COLO668 (cell line): ENCODE data around the gene DAB1.

Experiments
- DNase-seq: peaks from one replicate; lab custom pipeline; 2025; ENCODE audit not compliant: unreplicated experiment; lab: John Stamatoyannopoulos, UW

Gene DAB1

GRCh38 chr1:57321776-57322175, 102.1 kb downstream of the DAB1 start:
- no peak for DNase-seq

- DNase-seq: no peak
These were observed 104.1 kb downstream of the DAB1 start for GRCh38 chr1:57319791-57320190.

DNA sequence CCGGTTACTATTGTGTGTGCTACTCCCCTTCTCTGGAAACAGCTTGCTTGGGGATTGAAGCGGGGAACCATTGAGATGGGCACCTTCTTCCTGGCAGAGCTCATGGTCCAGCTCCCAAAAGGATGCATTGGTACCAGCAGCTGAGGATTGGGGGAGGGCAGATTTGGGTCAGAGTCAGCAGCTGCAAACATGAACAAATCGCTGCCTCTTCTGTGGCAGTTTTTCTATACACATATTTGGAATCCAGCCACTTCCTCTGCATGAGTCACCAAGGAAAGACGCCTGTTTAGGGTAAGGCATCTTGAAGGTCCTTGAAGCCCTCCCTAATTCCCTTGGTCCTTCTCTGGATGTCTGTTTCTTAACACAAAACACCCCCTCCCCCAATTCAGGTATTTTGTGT, 104.7 kb downstream of the DAB1 start:
- no peak for DNase-seq

- DNase-seq: no peak
These were observed 107.0 kb downstream of the DAB1 start for GRCh38 chr1:57316861-57317260.

- no peak for DNase-seq
These were observed 107.6 kb downstream of the DAB1 start for GRCh38 chr1:57316291-57316690.

- no peak for DNase-seq
These were observed 111.0 kb downstream of the DAB1 start for GRCh38 chr1:57312869-57313268.

DNA sequence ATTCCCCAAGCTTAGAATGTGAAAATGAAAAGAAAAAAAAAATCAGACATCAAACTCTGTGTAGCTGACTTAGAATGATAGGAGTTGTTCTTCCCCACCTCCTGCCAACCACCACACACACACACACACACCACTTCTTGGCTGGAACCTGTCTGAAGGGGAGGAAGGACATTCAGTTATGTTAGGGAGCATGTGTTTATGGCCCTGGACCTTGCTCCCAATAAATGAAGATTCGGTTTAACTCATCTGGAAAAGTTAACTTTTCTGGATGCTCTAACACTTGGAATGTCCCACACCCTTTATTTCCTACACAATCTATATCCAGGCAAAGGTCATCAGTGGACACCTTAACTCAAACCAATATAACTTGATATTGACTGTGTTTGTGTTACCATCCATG, 112.4 kb downstream of the DAB1 start:
- no peak for DNase-seq

GRCh38 chr1:57311006-57311405, 112.9 kb downstream of the DAB1 start:
- DNase-seq: no peak

DNA sequence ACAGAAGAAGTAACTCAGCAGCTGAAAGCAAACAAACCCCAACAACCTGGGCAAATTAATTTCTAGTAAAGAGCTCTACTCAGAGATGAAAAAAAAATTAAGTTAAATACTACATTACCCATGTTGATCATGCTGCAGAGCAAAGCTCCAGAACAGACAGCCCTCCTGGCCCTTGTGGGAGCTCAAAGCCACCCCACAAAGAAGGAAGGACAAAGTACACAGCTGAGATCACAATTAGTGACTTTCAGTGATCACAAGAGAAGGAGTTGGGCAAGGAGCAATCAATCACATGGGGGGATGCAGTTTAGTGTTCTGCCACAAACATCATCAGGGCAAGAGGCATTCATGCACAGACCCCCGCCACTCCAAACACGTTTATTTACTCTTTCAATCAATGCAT, 114.2 kb downstream of the DAB1 start:
- no peak for DNase-seq

- peak; percentile 37 for DNase-seq
These were observed 116.3 kb downstream of the DAB1 start for GRCh38 chr1:57307392-57308170.

- no peak for DNase-seq
These were observed 119.3 kb downstream of the DAB1 start for GRCh38 chr1:57304591-57304990.

DNA sequence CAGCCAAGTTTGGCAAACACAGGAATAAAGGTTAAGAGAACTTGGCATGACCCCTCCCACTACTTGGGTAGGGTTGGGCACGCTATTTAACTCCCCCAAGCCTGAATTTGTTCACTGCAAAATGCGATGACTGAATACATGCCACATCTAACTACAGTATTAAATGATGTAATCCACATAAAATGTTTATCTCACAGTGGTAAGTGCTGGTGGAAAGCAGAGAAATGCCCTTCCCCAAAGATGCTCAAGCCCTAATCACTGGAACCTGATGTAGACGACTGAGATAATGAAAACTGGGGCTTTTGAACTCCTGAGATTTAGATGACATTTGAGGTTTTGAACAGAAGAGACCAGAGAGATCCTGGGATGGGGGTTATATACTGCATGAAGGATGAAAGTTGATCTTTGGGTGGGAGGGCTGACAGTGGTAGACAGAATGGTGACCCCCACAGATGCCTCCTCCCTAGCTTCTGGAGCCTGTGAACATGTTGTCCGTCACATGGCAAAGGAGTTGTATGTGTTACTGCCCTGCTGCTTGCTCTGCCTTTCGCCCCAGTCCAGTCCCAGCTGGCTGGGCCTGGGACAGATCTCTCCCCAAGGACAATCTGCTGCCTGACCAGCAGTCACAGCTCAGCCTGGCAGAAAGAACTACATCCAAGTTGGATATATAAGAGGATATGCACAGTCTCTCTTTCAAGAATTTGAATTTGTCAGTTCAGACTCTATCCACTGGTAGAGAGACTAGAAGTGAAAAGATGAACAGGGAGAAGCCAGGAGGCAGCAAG, 120.9 kb downstream of the DAB1 start:
- no peak for DNase-seq

DNA sequence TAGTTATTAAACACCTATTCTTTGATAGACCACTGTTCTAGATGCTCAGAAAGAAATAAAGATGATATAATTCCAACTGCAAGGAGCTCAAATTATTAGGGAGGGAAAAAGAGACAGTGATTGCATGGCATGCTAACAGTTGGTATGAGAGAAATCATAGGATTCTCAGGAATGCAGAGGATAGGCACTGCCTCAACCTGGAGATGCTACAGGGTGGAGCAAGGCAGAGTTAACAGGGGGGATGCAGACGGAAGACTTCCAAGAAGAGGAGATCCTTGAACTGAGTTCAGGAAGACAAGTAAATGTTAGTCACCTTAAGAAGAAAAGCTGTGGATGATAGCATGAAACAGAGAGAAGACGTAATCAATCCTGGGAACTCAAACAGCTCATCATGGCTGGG, 123.7 kb downstream of the DAB1 start:
- DNase-seq: no peak

DNA sequence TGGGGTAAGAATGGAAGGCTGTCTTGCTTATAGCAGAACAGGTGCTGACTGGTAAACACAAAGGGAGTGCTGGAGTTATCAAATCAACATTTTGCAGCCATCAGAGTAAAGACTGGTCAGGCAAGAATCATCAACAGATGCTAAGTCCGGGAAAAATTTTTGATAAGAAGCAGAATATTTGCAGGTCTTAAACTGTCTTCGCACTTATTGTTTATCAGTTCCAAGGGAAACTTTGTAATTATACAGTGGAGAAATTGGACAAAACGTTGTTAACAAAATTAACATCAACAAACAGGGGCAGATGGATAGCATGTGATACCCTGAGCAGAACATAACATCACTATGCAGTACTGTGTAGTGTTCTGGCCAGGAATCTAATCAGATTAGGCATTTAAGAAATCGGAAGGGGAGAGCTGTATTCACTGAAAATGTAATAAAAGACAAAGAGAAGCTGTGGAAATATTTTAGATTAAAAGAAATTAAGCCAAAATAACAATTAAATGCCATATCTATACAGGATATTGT, 127.1 kb downstream of the DAB1 start:
- no peak for DNase-seq

DNA sequence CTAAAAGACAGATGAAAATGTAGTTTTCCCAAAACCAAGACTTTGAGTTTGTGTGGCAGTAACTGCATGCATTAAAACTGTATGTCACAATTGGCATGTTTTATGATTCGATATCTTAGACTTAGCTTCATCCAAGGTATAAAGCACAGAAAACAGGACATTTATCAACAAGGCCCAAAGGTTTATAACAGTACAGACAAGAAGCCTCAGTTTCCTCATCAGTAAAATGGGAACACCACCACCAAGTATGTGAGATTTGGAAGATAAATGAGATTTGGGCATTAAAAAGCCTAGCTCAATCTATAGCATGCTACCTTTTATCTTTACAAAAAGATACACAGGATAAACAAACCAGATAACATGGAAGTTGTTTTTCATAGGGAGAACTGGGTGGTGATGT, 128.5 kb downstream of the DAB1 start:
- DNase-seq: no peak

- DNase-seq: no peak
These were observed 129.7 kb downstream of the DAB1 start for GRCh38 chr1:57294177-57294576.

DNA sequence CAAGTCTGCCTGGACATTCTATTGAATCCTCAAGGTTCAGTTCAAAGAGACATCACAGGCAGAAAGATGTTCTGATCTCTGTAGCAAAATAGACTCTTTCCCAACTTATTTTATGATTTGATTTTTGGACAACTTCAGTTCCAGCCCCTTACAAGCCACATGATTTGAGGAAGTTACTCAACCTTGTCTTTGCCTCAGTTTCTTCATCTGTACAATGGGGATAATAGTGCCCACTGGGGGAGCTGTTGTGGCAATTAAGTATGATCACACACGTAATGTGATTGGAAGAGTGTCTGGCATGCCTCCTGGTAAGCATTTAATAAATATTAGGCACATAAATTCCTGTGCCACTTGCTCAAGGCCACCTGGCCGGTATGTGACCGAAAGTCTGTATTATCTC, 130.6 kb downstream of the DAB1 start:
- DNase-seq: no peak

DNA sequence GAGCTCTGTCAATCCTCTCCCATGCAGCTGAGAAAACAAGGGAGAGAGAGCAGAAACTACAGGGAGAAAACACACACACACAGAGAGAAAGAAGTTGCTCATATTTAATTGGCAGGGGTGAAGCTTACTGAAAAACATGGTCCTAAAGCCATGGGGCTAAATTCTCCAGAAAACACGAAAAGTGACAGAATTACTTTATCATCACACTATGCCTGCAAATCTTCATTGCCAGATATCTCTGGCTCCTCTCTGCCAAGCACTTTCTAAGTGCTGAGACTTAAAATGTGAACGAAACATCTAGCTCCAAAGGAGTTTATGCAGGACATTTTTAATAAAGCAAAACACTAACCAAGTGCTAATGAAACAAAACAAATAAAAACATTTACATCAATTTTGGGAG, 134.1 kb downstream of the DAB1 start:
- DNase-seq: no peak

DNA sequence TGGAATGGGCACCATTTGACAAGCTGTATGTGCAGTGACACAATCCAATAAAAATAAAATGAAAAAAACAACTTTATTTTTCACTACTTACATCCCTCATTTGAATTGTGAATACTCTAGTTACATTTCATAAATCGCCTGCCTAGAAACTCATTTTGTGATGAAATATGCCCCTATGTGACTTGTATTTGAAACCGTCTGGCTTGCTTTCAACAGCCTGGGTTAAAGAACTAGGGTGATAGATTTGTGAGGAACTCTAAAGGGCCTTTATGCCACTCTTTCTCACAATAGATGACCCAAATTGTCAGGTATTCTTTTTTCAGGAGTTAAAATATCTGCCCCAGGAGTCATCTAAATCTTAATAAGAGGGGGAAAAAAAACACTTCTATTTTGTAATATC, 137.9 kb downstream of the DAB1 start:
- DNase-seq: no peak

GRCh38 chr1:57282411-57282810, 141.4 kb downstream of the DAB1 start:
- DNase-seq: no peak

GRCh38 chr1:57281324-57281723, 142.5 kb downstream of the DAB1 start:
- no peak for DNase-seq

DNA sequence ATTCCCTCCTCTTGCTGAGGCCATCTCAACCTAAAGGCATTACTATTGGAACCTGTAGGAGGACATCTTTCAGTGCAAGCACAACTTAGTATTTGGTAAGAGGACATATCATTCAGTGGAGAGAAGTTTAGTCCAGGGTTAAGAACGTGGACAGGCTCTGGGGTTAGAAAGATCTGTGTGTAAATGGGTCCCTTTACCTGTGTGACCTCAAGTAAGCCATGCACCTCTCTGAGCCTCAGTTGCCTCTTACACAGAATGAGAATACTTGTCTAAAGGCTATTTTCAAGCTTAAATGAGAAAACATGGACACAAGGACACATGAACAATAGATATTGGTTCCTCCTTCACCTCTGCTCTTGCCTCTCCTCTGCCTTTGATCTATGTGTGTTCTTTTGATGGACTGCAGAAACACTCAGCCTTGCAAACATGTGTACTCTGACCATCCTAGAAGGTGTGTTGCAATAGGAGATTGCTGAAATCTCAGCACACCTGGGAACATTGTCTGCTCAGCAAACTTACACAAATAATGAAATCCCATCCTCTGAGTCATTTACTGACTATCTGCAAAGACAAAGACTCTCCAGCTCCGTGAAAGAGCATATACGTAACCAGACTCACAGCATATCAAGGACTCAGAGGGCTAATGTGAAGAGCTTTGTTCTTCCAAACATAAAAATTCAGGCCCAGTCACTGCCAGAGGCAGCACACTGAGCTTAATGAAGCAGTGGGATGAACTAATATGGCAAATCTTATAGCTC, 143.8 kb downstream of the DAB1 start:
- no peak for DNase-seq
